HL-60 (cell line): Measurements from ENCODE around the gene GSTP1.
"Not testable (repeated sequence)": the region's sequence is repeated elsewhere in the genome, so short reads cannot be mapped to it uniquely, and the experiment has no call there.

ENCODE experiments used
- DNase-seq, 2 experiments: peaks; one replicate each; pipeline ENCODE4 v3.0.0-alpha.2; 2010 to 2020; ENCODE audit warnings: low read depth in 1 of 2, low spot score in 1 of 2
- H3K27ac ChIP-seq: fragments of 250-450 bp; sonication (Bioruptor Pico); replicated peaks from 2 replicates; pipeline ENCODE4 v1.5.1; 2020; ENCODE audit warnings: mild to moderate bottlenecking, moderate library complexity
- H3K27me3 ChIP-seq: fragments of 250-450 bp; sonication (Bioruptor Pico); 2 replicates; pipeline ENCODE4 v1.5.1; 2021; ENCODE audit warnings: mild to moderate bottlenecking, moderate library complexity; ENCODE audit not compliant: insufficient read depth, poor library complexity, severe bottlenecking
- H3K4me3 ChIP-seq: replicated peaks from 2 replicates; pipeline ENCODE4 v1.5.1; 2011; ENCODE audit warnings: mild to moderate bottlenecking, control low read depth, low read length; ENCODE audit not compliant: insufficient read depth
- GABPA ChIP-seq: IDR thresholded peaks from 2 replicates; pipeline ENCODE4 v1.6.1; 2012; ENCODE audit warnings: low read depth
- POLR2AphosphoS5 ChIP-seq: IDR thresholded peaks from 2 replicates; pipeline ENCODE4 v1.6.1; 2012; ENCODE audit warnings: low read depth
- SPI1 ChIP-seq: IDR thresholded peaks from 2 replicates; pipeline ENCODE4 v1.6.1; 2012; ENCODE audit warnings: low read depth, mild to moderate bottlenecking, borderline replicate concordance
- TF ChIP-seq, protein P1 (sequence below): IDR thresholded peaks from 2 replicates; pipeline ENCODE4 v1.6.1; 2012; ENCODE audit warnings: low read depth; ENCODE audit not compliant: insufficient replicate concordance
- TF ChIP-seq, protein P2 (sequence below): IDR thresholded peaks from one replicate; pipeline ENCODE4 v1.5.1; 2011; ENCODE audit warnings: low read length, control low read depth, inconsistent platforms; ENCODE audit not compliant: insufficient read depth

The GSTP1 gene

DNA sequence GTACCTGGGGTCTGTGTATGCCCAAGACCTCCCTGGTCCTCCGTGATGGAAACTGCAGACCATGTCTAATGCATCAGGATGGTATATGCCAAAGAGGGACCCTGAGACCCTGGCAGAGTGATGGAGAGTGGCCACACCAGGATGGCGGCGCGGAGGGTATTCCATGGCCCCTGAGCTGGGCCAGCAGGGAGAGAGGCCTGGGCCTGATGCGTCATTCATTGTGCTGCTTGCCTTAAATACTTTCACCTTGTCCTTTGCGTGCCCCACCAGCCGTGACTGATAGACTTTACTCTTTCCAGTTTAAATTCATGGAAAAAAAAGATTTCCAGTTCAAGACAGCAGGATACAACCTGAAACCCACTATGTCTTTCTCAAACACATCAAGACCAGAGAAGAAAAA is 17.5 kb downstream of the GSTP1 start:
- no peak for DNase-seq
- TF ChIP-seq, protein P1, sequence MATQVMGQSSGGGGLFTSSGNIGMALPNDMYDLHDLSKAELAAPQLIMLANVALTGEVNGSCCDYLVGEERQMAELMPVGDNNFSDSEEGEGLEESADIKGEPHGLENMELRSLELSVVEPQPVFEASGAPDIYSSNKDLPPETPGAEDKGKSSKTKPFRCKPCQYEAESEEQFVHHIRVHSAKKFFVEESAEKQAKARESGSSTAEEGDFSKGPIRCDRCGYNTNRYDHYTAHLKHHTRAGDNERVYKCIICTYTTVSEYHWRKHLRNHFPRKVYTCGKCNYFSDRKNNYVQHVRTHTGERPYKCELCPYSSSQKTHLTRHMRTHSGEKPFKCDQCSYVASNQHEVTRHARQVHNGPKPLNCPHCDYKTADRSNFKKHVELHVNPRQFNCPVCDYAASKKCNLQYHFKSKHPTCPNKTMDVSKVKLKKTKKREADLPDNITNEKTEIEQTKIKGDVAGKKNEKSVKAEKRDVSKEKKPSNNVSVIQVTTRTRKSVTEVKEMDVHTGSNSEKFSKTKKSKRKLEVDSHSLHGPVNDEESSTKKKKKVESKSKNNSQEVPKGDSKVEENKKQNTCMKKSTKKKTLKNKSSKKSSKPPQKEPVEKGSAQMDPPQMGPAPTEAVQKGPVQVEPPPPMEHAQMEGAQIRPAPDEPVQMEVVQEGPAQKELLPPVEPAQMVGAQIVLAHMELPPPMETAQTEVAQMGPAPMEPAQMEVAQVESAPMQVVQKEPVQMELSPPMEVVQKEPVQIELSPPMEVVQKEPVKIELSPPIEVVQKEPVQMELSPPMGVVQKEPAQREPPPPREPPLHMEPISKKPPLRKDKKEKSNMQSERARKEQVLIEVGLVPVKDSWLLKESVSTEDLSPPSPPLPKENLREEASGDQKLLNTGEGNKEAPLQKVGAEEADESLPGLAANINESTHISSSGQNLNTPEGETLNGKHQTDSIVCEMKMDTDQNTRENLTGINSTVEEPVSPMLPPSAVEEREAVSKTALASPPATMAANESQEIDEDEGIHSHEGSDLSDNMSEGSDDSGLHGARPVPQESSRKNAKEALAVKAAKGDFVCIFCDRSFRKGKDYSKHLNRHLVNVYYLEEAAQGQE = no peak
- TF ChIP-seq, protein P2, sequence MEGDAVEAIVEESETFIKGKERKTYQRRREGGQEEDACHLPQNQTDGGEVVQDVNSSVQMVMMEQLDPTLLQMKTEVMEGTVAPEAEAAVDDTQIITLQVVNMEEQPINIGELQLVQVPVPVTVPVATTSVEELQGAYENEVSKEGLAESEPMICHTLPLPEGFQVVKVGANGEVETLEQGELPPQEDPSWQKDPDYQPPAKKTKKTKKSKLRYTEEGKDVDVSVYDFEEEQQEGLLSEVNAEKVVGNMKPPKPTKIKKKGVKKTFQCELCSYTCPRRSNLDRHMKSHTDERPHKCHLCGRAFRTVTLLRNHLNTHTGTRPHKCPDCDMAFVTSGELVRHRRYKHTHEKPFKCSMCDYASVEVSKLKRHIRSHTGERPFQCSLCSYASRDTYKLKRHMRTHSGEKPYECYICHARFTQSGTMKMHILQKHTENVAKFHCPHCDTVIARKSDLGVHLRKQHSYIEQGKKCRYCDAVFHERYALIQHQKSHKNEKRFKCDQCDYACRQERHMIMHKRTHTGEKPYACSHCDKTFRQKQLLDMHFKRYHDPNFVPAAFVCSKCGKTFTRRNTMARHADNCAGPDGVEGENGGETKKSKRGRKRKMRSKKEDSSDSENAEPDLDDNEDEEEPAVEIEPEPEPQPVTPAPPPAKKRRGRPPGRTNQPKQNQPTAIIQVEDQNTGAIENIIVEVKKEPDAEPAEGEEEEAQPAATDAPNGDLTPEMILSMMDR = no peak
- TF ChIP-seq SPI1 (no peak), GABPA (no peak), POLR2AphosphoS5 (no peak)
- no peaks in the 10 kb centered on the region for H3K27me3 ChIP-seq
- H3K27ac ChIP-seq = no peak overlapping the region
- H3K4me3 ChIP-seq = no peak overlapping the region

DNA sequence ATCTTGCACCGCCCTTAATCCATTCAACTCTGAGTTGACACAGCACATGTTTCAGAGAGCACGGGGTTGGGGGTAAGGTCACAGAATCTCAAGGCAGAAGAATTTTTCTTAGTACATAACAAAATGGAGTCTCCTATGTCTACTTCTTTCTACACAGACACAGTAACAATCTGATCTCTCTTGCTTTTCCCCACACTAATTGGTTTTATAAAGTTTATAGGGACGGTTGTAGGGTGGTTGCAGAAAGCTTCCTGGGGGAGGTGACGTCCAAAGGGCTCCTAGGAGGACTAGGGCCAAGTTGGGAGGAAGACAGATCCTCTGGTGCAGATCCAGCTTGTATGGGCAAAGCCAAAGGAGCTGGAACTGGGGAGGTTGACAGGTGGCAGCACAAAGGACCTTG is 20.5 kb downstream of the GSTP1 start:
- not testable (repeated sequence) for H3K4me3 ChIP-seq, H3K27ac ChIP-seq, DNase-seq, H3K27me3 ChIP-seq

DNA sequence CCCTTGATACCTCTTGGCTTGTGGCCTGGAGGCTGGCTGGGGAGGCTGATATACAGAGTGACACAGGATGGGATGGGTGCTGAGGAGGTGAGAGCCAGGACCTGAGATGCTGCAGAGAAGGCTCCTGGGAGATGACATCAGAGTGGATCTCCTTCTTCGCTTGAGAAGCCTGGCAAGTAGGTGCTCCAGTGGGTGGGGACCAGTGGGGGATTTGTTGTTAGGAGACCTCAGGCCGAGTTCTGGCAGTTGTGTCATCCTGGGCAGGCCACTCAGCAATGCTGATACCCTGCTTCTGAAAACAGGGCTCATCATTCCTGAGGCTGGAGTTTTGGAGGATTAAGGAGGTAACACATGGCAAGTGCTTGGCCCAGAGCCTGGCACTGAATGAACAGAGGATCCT is 21.2 kb downstream of the GSTP1 start:
- H3K27ac ChIP-seq = no peak overlapping the region
- no peak for DNase-seq
- no peaks in the 10 kb centered on the region for H3K27me3 ChIP-seq
- TF ChIP-seq, protein P1 = no peak
- TF ChIP-seq POLR2AphosphoS5 (no peak), SPI1 (no peak), GABPA (no peak)
- TF ChIP-seq, protein P2 = no peak
- H3K4me3 ChIP-seq = no peak overlapping the region

DNA sequence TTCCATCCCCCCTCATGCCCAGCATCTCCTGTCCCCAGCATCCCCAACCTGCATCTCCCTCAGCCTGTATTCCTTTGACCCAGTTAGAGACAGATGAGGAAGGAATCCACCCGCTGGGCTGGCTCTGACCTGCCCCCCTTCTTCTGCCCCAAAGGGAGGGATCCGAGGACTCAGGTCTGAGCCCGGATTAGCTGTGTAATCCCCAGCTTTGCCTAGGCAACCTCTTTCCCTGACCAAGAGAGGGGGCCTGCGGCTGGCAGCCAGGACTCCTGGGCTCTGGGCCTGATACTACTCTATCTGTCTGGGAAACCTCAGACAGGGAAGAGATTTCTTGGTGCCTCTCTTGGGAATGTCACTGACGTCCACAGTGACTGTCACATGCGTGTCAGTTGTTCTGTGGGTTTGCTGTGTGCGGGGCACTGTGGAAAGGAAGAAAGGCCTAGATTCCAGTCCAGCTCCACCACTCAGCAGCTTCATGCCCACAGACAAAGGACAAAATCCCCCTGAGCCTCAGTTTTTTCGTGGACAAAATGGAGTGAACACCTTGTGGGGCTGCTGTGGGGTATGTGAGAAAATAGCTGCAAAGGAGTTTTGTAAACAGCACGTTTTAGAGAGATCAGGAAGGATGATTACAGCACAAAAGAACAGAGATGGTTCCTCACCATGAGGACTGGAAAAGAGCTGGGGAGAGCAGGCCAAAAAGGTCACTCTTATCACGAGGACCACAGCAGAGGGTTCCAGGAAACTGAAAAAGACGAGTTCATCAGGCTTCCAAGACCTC is 21.8 kb downstream of the GSTP1 start:
- DNase-seq = no peak
- Histone ChIP-seq H3K4me3 (no peak overlapping the region), H3K27me3 (no peaks in the 10 kb centered on the region), H3K27ac (no peak overlapping the region)
- TF ChIP-seq SPI1 (no peak), GABPA (no peak), POLR2AphosphoS5 (no peak)
- TF ChIP-seq, protein P1 = no peak
- TF ChIP-seq, protein P2 = no peak
